Esophagus muscularis mucosa (tissue), 4 donors: ENCODE results near the gene ANKRD28. TPM values are rescaled to one million over a fixed set of nuclear protein-coding genes. Genes with fewer than 3 reads are reported as not detected.

Experiments used
- DNase-seq: peaks from one replicate; pipeline ENCODE4 v3.0.0-alpha.2; 2017; ENCODE audit errors: extremely low spot score
- H3K27ac ChIP-seq, 4 donors: fragments of 200-600 bp; sonication (generic); replicated peaks in 1 of 4; 1 replicate in 3 of 4; 2 replicates in 1 of 4; pipeline ENCODE4 v1.5.1; 2016 to 2019; ENCODE audit warnings: mild to moderate bottlenecking in 1 of 4
- H3K27me3 ChIP-seq, 4 donors: fragments of 200-600 bp; sonication (generic); one replicate each; pipeline versions ENCODE4 v1.5.1 to v1.6.0; 2016 to 2019
- H3K36me3 ChIP-seq, 4 donors: fragments of 200-600 bp; sonication (generic); one replicate each; pipeline ENCODE4 v1.5.1; 2016 to 2019
- H3K4me1 ChIP-seq, 4 donors: fragments of 200-600 bp; sonication (generic); one replicate each; pipeline ENCODE4 v1.5.1; 2016 to 2019
- H3K4me3 ChIP-seq, 4 donors: fragments of 200-600 bp; sonication (generic); 1 replicate in 2 of 4; 2 replicates in 2 of 4; pipeline ENCODE4 v1.5.1; 2016 to 2019; ENCODE audit warnings: mild to moderate bottlenecking in 4 of 4, moderate library complexity in 1 of 4
- H3K9me3 ChIP-seq, 4 donors: fragments of 200-600 bp; sonication (generic); 1 replicate in 3 of 4; 2 replicates in 1 of 4; pipeline ENCODE4 v1.5.1; 2016 to 2019
- CTCF ChIP-seq, 3 experiments: fragments of 200-600 bp in 2 of 3; fragments of 450-650 bp in 1 of 3; sonication (generic) in 2 of 3; IDR thresholded peaks; one replicate each; pipeline ENCODE4 v1.5.1; 2017 to 2019; ENCODE audit warnings: antibody characterized with exemption in 3 of 3, mild to moderate bottlenecking in 2 of 3, moderate library complexity in 1 of 3
- EP300 ChIP-seq: sonication (generic); formaldehyde crosslinking; IDR thresholded peaks from one replicate; pipeline ENCODE4 v1.6.1; 2017; ENCODE audit warnings: antibody characterized with exemption
- POLR2A ChIP-seq: fragments of 450-650 bp; IDR thresholded peaks from one replicate; pipeline ENCODE4 v1.6.1; 2017; ENCODE audit warnings: antibody characterized with exemption, moderate library complexity, mild to moderate bottlenecking, low read depth
- POLR2AphosphoS5 ChIP-seq, 2 donors: sonication (generic); formaldehyde crosslinking; IDR thresholded peaks; one replicate each; pipeline ENCODE4 v1.6.1; 2017; ENCODE audit warnings: antibody characterized with exemption in 2 of 2
- WGBS: methylation state at CpG from one replicate; pipeline ENCODE4 v1.1.5; 2018; 5-methylcytosine and 5-hydroxymethylcytosine counted together
- intact Hi-C: fragments of 100-400 bp; cut with DNase I; formaldehyde crosslinking; loops from one replicate; pipeline ENCODE4 v1.15.1; 2023
- total RNA-seq, 4 donors: library from RNA; depleted of rRNA; stranded (reverse); fragments of >200 nt; gene quantifications; one replicate each; pipeline versions ENCODE4 v1.1.0 to v1.2.1, GENCODE V29; 2016

Gene ANKRD28
- total RNA-seq, 4 donors from 2014 or later, result 21.2 to 34.8 (median 26.9) TPM

GRCh38 chr3:15783361-15783969 lies 14.3 kb downstream of the ANKRD28 start:
- no peak overlapping the region for H3K4me3 ChIP-seq
- peaks cover 0 to 34% (median 29%) of the 10 kb centered on the region in 4 donors for H3K4me1 ChIP-seq
- no peaks in the 10 kb centered on the region for H3K27me3 ChIP-seq
- intact Hi-C loops, result no loop called here
- H3K27ac ChIP-seq, result no peak overlapping the region
- no peak for TF ChIP-seq CTCF (IDR thresholded peaks at IDR 0.05)
- TF ChIP-seq EP300, result no peak
- no peak for TF ChIP-seq POLR2AphosphoS5 (IDR thresholded peaks at IDR 0.05)
- TF ChIP-seq POLR2A, result no peak
- no peaks in the 10 kb centered on the region for H3K36me3 ChIP-seq
- no peaks in the 10 kb centered on the region for H3K9me3 ChIP-seq
- WGBS, result 49% methylated on average over 4 of the region's 4 CpGs
- no peak for DNase-seq

GRCh38 chr3:15782429-15782828 lies 15.3 kb downstream of the ANKRD28 start:
- WGBS, result 97% methylated on average over 2 of the region's 2 CpGs
- H3K27me3 ChIP-seq, result no peaks in the 10 kb centered on the region
- no peak for DNase-seq
- H3K4me3 ChIP-seq, result no peak overlapping the region
- H3K36me3 ChIP-seq, result no peaks in the 10 kb centered on the region
- no peaks in the 10 kb centered on the region for H3K9me3 ChIP-seq
- intact Hi-C loops, result no loop called here
- H3K27ac ChIP-seq, result no peak overlapping the region
- peaks cover 0 to 34% (median 29%) of the 10 kb centered on the region in 4 donors for H3K4me1 ChIP-seq
- TF ChIP-seq EP300, result no peak

GRCh38 chr3:15781637-15782402 lies 16.0 kb downstream of the ANKRD28 start:
- DNase-seq, result no peak
- TF ChIP-seq CTCF (IDR thresholded peaks at IDR 0.05) (no peak), POLR2AphosphoS5 (IDR thresholded peaks at IDR 0.05) (peak in 1 of 2 donors; percentile 51)
- intact Hi-C loops, result no loop called here
- 81% methylated on average over 6 of the region's 6 CpGs for WGBS
- no peaks in the 10 kb centered on the region for H3K9me3 ChIP-seq
- peaks cover 0 to 34% (median 29%) of the 10 kb centered on the region in 4 donors for H3K4me1 ChIP-seq
- no peaks in the 10 kb centered on the region for H3K27me3 ChIP-seq
- H3K4me3 ChIP-seq, result no peak overlapping the region
- H3K27ac ChIP-seq, result no peak overlapping the region
- H3K36me3 ChIP-seq, result no peaks in the 10 kb centered on the region

GRCh38 chr3:15781131-15781530 lies 16.6 kb downstream of the ANKRD28 start:
- H3K4me3 ChIP-seq, result no peak overlapping the region
- peaks cover 0 to 34% (median 26%) of the 10 kb centered on the region in 4 donors for H3K4me1 ChIP-seq
- no peak overlapping the region for H3K27ac ChIP-seq
- TF ChIP-seq POLR2A (no peak), EP300 (no peak)
- no peak for DNase-seq
- intact Hi-C loops, result no loop called here
- no peaks in the 10 kb centered on the region for H3K36me3 ChIP-seq
- no peaks in the 10 kb centered on the region for H3K27me3 ChIP-seq
- H3K9me3 ChIP-seq, result no peaks in the 10 kb centered on the region

GRCh38 chr3:15779111-15779510 lies 18.7 kb downstream of the ANKRD28 start:
- TF ChIP-seq POLR2A (no peak), EP300 (no peak), CTCF (IDR thresholded peaks at IDR 0.05) (no peak), POLR2AphosphoS5 (IDR thresholded peaks at IDR 0.05) (no peak)
- Histone ChIP-seq H3K9me3 (no peaks in the 10 kb centered on the region), H3K27ac (no peak overlapping the region), H3K4me3 (no peak overlapping the region), H3K4me1 (peaks cover 0 to 31% (median 27%) of the 10 kb centered on the region in 4 donors), H3K36me3 (no peaks in the 10 kb centered on the region), H3K27me3 (no peaks in the 10 kb centered on the region)
- intact Hi-C loops, result no loop called here
- DNase-seq, result no peak
- WGBS, result 97% methylated on average over 1 of the region's 1 CpG
